HepG2 (cell line): ENCODE data around the gene NTRK2. TPM values are rescaled to one million over a fixed set of nuclear protein-coding genes. Genes with fewer than 3 reads are reported as not detected.

Experiments
- ATAC-seq: fragments of 200-7000 bp; cut with Tn5 transposase; 3 replicates; pipeline ENCODE4 v1.9.1; 2020; ENCODE audit warnings: mild to moderate bottlenecking, moderate library complexity
- BruUV-seq: library from RNA; stranded (reverse); fragments of 400-500 nt; replicated peaks from 2 replicates; lab custom pipeline; 2021; lab: Mats Ljungman, UMichigan
- CTCF ChIA-PET: fragments of 300-600 bp; formaldehyde crosslinking; extraction: SDS; loops from one replicate; lab custom pipeline; 2021; ENCODE audit warnings: low total read pairs, inconsistent platforms, low intra/inter-chr PET ratio; lab: Yijun Ruan, JAX
- POLR2A ChIA-PET: fragments of 350-600 bp; sonication (Branson Sonifier 250); formaldehyde crosslinking; loops from one replicate; lab custom pipeline; 2020; ENCODE audit warnings: antibody characterized with exemption, inconsistent platforms; lab: Yijun Ruan, JAX
- DNase-seq: peaks from one replicate; pipeline ENCODE4 v3.0.0-alpha.2; 2015; ENCODE audit warnings: low spot score
- FAIRE-seq: peaks from 3 replicates; lab custom pipeline; 2011; peaks lifted over from hg19 to GRCh38; lab: Jason Lieb, UNC
- H2AFZ ChIP-seq: one replicate; pipeline ENCODE4 v1.6.1; 2011; ENCODE audit warnings: low read length, inconsistent platforms
- H3K27ac ChIP-seq: fragments of 300-600 bp; 3 replicates; pipeline ENCODE4 v1.8.0; 2011; ENCODE audit warnings: mixed run types, mild to moderate bottlenecking, mixed read lengths, low read length, inconsistent platforms; ENCODE audit not compliant: insufficient read depth; ENCODE audit errors: extremely low read length
- H3K27me3 ChIP-seq, 2 experiments: fragments of 200-600 bp in 1 of 2; 2 replicates in 1 of 2; 3 replicates in 1 of 2; pipeline versions ENCODE4 v1.6.0 to v1.8.0; 2011; ENCODE audit warnings: low read length in 2 of 2, mild to moderate bottlenecking in 2 of 2, moderate library complexity in 2 of 2, inconsistent platforms in 1 of 2; ENCODE audit not compliant: insufficient read depth in 2 of 2, control insufficient read depth in 1 of 2
- H3K36me3 ChIP-seq, 2 experiments: fragments of 200-600 bp in 1 of 2; replicated peaks in 1 of 2; 2 replicates in 1 of 2; 3 replicates in 1 of 2; pipeline versions ENCODE4 v1.5.1 to v1.8.0; 2011; ENCODE audit warnings: low read length in 2 of 2, inconsistent platforms in 1 of 2; ENCODE audit not compliant: insufficient read depth in 2 of 2, control insufficient read depth in 1 of 2
- H3K4me1 ChIP-seq: 2 replicates; pipeline ENCODE4 v1.5.1; 2012; ENCODE audit warnings: low read length, inconsistent platforms; ENCODE audit not compliant: insufficient read depth
- H3K4me2 ChIP-seq: 2 replicates; pipeline ENCODE4 v1.6.0; 2011; ENCODE audit warnings: low read depth, low read length, inconsistent platforms
- H3K4me3 ChIP-seq, 3 experiments: fragments of 200-600 bp in 1 of 3; sonication (generic), shearing (Covaris generic) in 1 of 3; replicated peaks in 1 of 3; 2 replicates each; pipeline ENCODE4 v1.5.1; 2011 to 2016; ENCODE audit warnings: low read length in 3 of 3, inconsistent platforms in 2 of 3, low read depth in 2 of 3, mild to moderate bottlenecking in 2 of 3, control low read depth in 1 of 3, mixed read lengths in 1 of 3; ENCODE audit not compliant: insufficient read depth in 1 of 3
- H3K79me2 ChIP-seq: one replicate; pipeline ENCODE4 v1.6.1; 2011; ENCODE audit warnings: low read length, inconsistent platforms; ENCODE audit not compliant: insufficient read depth
- H3K9ac ChIP-seq: 2 replicates; pipeline ENCODE4 v1.6.0; 2011; ENCODE audit warnings: mild to moderate bottlenecking, low read depth, low read length, inconsistent platforms; ENCODE audit not compliant: insufficient read depth
- H3K9me3 ChIP-seq: 2 replicates; pipeline ENCODE4 v1.5.1; 2012; ENCODE audit warnings: mild to moderate bottlenecking, low read length
- H4K20me1 ChIP-seq: 2 replicates; pipeline ENCODE4 v1.6.0; 2011; ENCODE audit warnings: inconsistent platforms, mild to moderate bottlenecking, low read length, moderate library complexity; ENCODE audit not compliant: insufficient read depth
- ARID3A ChIP-seq: IDR thresholded peaks from 2 replicates; pipeline ENCODE4 v1.6.1; 2012; ENCODE audit warnings: low read depth, low read length, improper control_type of control experiment
- ATF6 ChIP-seq: sonication (generic); formaldehyde crosslinking; conservative IDR thresholded peaks from 2 replicates; pipeline ENCODE4 v1.4.0; 2020; ENCODE audit warnings: missing genetic modification reagents
- GATAD2A ChIP-seq: IDR thresholded peaks from 2 replicates; pipeline ENCODE4 v1.6.1; 2016
- ZBTB21 ChIP-seq: sonication (generic); formaldehyde crosslinking; IDR thresholded peaks from 2 replicates; pipeline ENCODE4 v1.4.0; 2020; ENCODE audit warnings: missing genetic modification reagents
- ZNF562 ChIP-seq: sonication (generic); formaldehyde crosslinking; IDR thresholded peaks from 2 replicates; pipeline ENCODE4 v1.8.0; 2022; ENCODE audit warnings: missing genetic modification reagents, borderline replicate concordance
- ZZZ3 ChIP-seq: sonication (generic); formaldehyde crosslinking; IDR thresholded peaks from 2 replicates; pipeline ENCODE4 v1.4.0; 2020; ENCODE audit warnings: missing genetic modification reagents, mild to moderate bottlenecking, borderline replicate concordance
- WGBS: methylation state at CpG from one replicate; pipeline ENCODE4 v1.1.6; 2017; ENCODE audit warnings: low lambda C conversion rate; 5-methylcytosine and 5-hydroxymethylcytosine counted together
- in situ Hi-C: cut with HindIII; loops from 2 replicates; pipeline ENCODE4 v1.10.0; 2017; ENCODE audit warnings: low pct_unique_long_range_greater_than_20kb; ENCODE audit not compliant: extremely low pct_ligation_motif_present
- intact Hi-C: fragments of 100-400 bp; cut with micrococcal nuclease; formaldehyde crosslinking; loops from one replicate; pipeline ENCODE4 v1.10.0; 2022; ENCODE audit not compliant: unreplicated experiment
- polyA plus RNA-seq, 8 experiments: library from polyadenylated mRNA; depleted of rRNA in 3 of 8; stranded (reverse) in 7 of 8; unstranded in 1 of 8; fragments of >200 nt; fragmentation: Illumina TruSeq in 4 of 8; extraction: Trizol in 4 of 8; gene quantifications; 2 replicates each; pipeline versions ENCODE4 v1.2.1 to v1.2.3, GENCODE V29; 2011 to 2016; ENCODE audit warnings: low read depth in 4 of 8, missing spikeins in 1 of 8, mixed read lengths in 1 of 8; ENCODE audit not compliant: insufficient read depth in 1 of 8
- total RNA-seq, 5 experiments: library from RNA; depleted of rRNA; stranded (reverse); fragments of >200 nt; fragmentation: Illumina TruSeq; extraction: Trizol; gene quantifications; 2 replicates each; pipeline ENCODE4 v1.2.3, GENCODE V29; 2016; ENCODE audit warnings: low read depth in 1 of 5

Gene NTRK2
- total and polyA plus RNA-seq, 2 of the 13 experiments (the other 11 are each of a cell fraction or from before 2014, with no cell fraction given) = not detected

- TF ChIP-seq ZNF562 (CRISPR knock-in tag) = no peak
- no peak for TF ChIP-seq GATAD2A (CRISPR knock-in tag)
Measured at GRCh38 chr9:84835745-84836144, 166.2 kb downstream of the NTRK2 start (continued).

GRCh38 chr9:84838879-84839278, 169.3 kb downstream of the NTRK2 start:
- Histone ChIP-seq H3K79me2 (no peaks in the 10 kb centered on the region), H2AFZ (no peak overlapping the region), H3K4me2 (no peak overlapping the region), H3K4me3 (no peak overlapping the region), H3K36me3 (no peaks in the 10 kb centered on the region), H3K27me3 (no peaks in the 10 kb centered on the region), H3K4me1 (no peaks in the 10 kb centered on the region), H3K9me3 (no peaks in the 10 kb centered on the region), H3K9ac (no peak overlapping the region), H3K27ac (no peak overlapping the region), H4K20me1 (no peaks in the 10 kb centered on the region)
- ATAC-seq (no peak), FAIRE-seq (no peak), DNase-seq (no peak)
- ChIA-PET POLR2A (no interaction called here), CTCF (no interaction called here)
- intact Hi-C loops = no loop called here
- WGBS = 0% methylated on average over 1 of the region's 1 CpG
- TF ChIP-seq ZZZ3 = no peak
- no peak for TF ChIP-seq ZBTB21
- TF ChIP-seq ATF6 (CRISPR knock-in tag) = no peak
- in situ Hi-C loops = no loop called here
- no TSS peak for BruUV-seq

DNA sequence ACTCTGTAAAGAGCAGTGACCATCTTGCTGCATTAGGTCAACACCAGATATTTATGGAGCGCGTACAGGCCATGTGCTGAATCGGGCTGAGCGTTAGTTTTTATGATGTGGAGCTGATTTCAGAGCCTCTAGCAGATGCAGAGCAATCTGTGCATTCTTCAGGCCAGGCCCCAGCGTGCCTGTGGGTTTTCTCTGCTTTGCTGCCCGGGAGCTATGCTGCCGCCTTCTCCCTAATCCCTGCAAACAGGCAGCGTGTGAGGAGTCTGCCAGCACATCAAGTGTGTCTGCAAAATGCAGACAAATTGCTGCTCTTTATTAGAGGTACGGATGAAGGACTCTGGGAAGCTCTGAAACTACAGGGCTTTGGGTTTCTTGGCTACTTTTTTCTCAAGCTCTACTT, 170.0 kb downstream of the NTRK2 start:
- Histone ChIP-seq H3K4me3 (no peak overlapping the region), H2AFZ (no peak overlapping the region), H3K27me3 (no peaks in the 10 kb centered on the region), H3K9me3 (no peaks in the 10 kb centered on the region), H3K9ac (no peak overlapping the region), H3K79me2 (no peaks in the 10 kb centered on the region), H3K4me2 (no peak overlapping the region), H3K4me1 (no peaks in the 10 kb centered on the region), H4K20me1 (no peaks in the 10 kb centered on the region), H3K36me3 (no peaks in the 10 kb centered on the region), H3K27ac (no peak overlapping the region)
- WGBS = 28% methylated on average over 9 of the region's 9 CpGs
- TF ChIP-seq ARID3A = no peak
- ChIA-PET CTCF (no interaction called here), POLR2A (no interaction called here)
- in situ Hi-C loops = no loop called here
- no TSS peak for BruUV-seq
- FAIRE-seq (no peak), DNase-seq (no peak), ATAC-seq (no peak)
- intact Hi-C loops = no loop called here
